Astrocyte (in vitro differentiated cells and primary cell): ENCODE measurements around the gene TSR3. TPM values are rescaled to one million over a fixed set of nuclear protein-coding genes. Genes with fewer than 3 reads are reported as not detected.

Experiments
- DNase-seq: peaks from one replicate; pipeline ENCODE4 v3.0.0-alpha.2; 2010; ENCODE audit warnings: low read depth
- FAIRE-seq: peaks from 2 replicates; lab custom pipeline; 2011; peaks lifted over from hg19 to GRCh38; lab: Jason Lieb, UNC
- H2AFZ ChIP-seq: 2 replicates; pipeline ENCODE4 v1.6.0; 2012; ENCODE audit warnings: low read depth, low read length, inconsistent platforms
- H3K27ac ChIP-seq: 2 replicates; pipeline ENCODE4 v1.5.1; 2011; ENCODE audit warnings: low read depth, low read length, inconsistent platforms
- H3K27me3 ChIP-seq: 2 replicates; pipeline ENCODE4 v1.6.0; 2011; ENCODE audit warnings: low read length, inconsistent platforms; ENCODE audit not compliant: insufficient read depth
- H3K36me3 ChIP-seq: 2 replicates; pipeline ENCODE4 v1.5.1; 2011; ENCODE audit warnings: low read length, inconsistent platforms; ENCODE audit not compliant: insufficient read depth
- H3K4me1 ChIP-seq: 2 replicates; pipeline ENCODE4 v1.5.1; 2011; ENCODE audit warnings: low read length, inconsistent platforms; ENCODE audit not compliant: insufficient read depth
- H3K4me2 ChIP-seq: 2 replicates; pipeline ENCODE4 v1.6.0; 2012; ENCODE audit warnings: low read length, inconsistent platforms
- H3K4me3 ChIP-seq: 2 replicates; pipeline ENCODE4 v1.5.1; 2011; ENCODE audit warnings: low read depth, mild to moderate bottlenecking, low read length, inconsistent platforms; ENCODE audit not compliant: insufficient read depth
- H3K79me2 ChIP-seq: 2 replicates; pipeline ENCODE4 v1.6.0; 2012; ENCODE audit warnings: mild to moderate bottlenecking, low read length, inconsistent platforms; ENCODE audit not compliant: insufficient read depth
- H3K9ac ChIP-seq: 2 replicates; pipeline ENCODE4 v1.6.0; 2012; ENCODE audit warnings: mild to moderate bottlenecking, low read length, inconsistent platforms
- H3K9me3 ChIP-seq: 2 replicates; pipeline ENCODE4 v1.5.1; 2012; ENCODE audit warnings: low read depth, mild to moderate bottlenecking, low read length, inconsistent platforms; ENCODE audit not compliant: insufficient read depth
- H4K20me1 ChIP-seq: 2 replicates; pipeline ENCODE4 v1.6.0; 2012; ENCODE audit warnings: low read length, inconsistent platforms; ENCODE audit not compliant: insufficient read depth
- H3K27ac Mint-ChIP-seq: one replicate; pipeline ENCODE4 v1.8.0; 2021; ENCODE audit warnings: mild to moderate bottlenecking, mixed read lengths; ENCODE audit not compliant: unreplicated experiment
- H3K27me3 Mint-ChIP-seq: one replicate; pipeline ENCODE4 v1.8.0; 2021; ENCODE audit warnings: low read depth, mixed read lengths; ENCODE audit not compliant: unreplicated experiment
- H3K36me3 Mint-ChIP-seq: one replicate; pipeline ENCODE4 v1.8.0; 2021; ENCODE audit warnings: low read depth, mixed read lengths; ENCODE audit not compliant: unreplicated experiment
- H3K4me1 Mint-ChIP-seq: one replicate; pipeline ENCODE4 v1.8.0; 2021; ENCODE audit warnings: low read depth, mixed read lengths; ENCODE audit not compliant: unreplicated experiment
- H3K4me3 Mint-ChIP-seq: one replicate; pipeline ENCODE4 v1.8.0; 2021; ENCODE audit warnings: mild to moderate bottlenecking, moderate library complexity, mixed read lengths; ENCODE audit not compliant: unreplicated experiment
- H3K9me3 Mint-ChIP-seq: one replicate; pipeline ENCODE4 v1.8.0; 2021; ENCODE audit warnings: mild to moderate bottlenecking, mixed read lengths; ENCODE audit not compliant: unreplicated experiment
- CTCF ChIP-seq: IDR thresholded peaks from 2 replicates; pipeline ENCODE4 v1.5.1; 2011; ENCODE audit warnings: low read depth, mild to moderate bottlenecking, inconsistent platforms, low read length, moderate library complexity; ENCODE audit not compliant: insufficient read depth
- EZH2 ChIP-seq: IDR thresholded peaks from 2 replicates; pipeline ENCODE4 v1.6.1; 2012; ENCODE audit warnings: mild to moderate bottlenecking, low read length, inconsistent platforms; ENCODE audit not compliant: insufficient read depth
- total RNA-seq: library from RNA; stranded (reverse); gene quantifications from 2 replicates; pipeline ENCODE4 v1.2.1, GENCODE V29; 2021

Gene TSR3
- total RNA-seq, 1 donor from 2014 or later = 63.3 TPM

- no peaks in the 10 kb centered on the region for H3K79me2 ChIP-seq
- no peak overlapping the region for H3K4me2 ChIP-seq
- no peaks in the 10 kb centered on the region for H3K27me3 ChIP-seq
- Mint-ChIP-seq H3K27ac (no peak overlapping the region), H3K36me3 (peaks cover 14% of the 10 kb centered on the region), H3K4me3 (no peak overlapping the region), H3K4me1 (no peaks in the 10 kb centered on the region), H3K27me3 (no peaks in the 10 kb centered on the region), H3K9me3 (no peaks in the 10 kb centered on the region)
- no peak for DNase-seq
- no peak overlapping the region for H2AFZ ChIP-seq
- H3K27ac ChIP-seq = no peak overlapping the region
- FAIRE-seq = no peak
- no peak for TF ChIP-seq EZH2
- TF ChIP-seq CTCF = no peak
- H4K20me1 ChIP-seq = no peaks in the 10 kb centered on the region
- no peaks in the 10 kb centered on the region for H3K4me1 ChIP-seq
- no peaks in the 10 kb centered on the region for H3K9me3 ChIP-seq
- H3K9ac ChIP-seq = no peak overlapping the region
- H3K36me3 ChIP-seq = no peaks in the 10 kb centered on the region
- H3K4me3 ChIP-seq = no peak overlapping the region
Measured at GRCh38 chr16:1387331-1387730, 35.7 kb upstream of the TSR3 start.

- H3K4me1 ChIP-seq = no peaks in the 10 kb centered on the region
- no peaks in the 10 kb centered on the region for H3K9me3 Mint-ChIP-seq
- H3K27ac Mint-ChIP-seq = no peak overlapping the region
- no peaks in the 10 kb centered on the region for H3K4me1 Mint-ChIP-seq
- no peaks in the 10 kb centered on the region for H3K36me3 ChIP-seq
- no peak overlapping the region for H3K4me3 Mint-ChIP-seq
- no peaks in the 10 kb centered on the region for H3K79me2 ChIP-seq
- FAIRE-seq (no peak), DNase-seq (no peak)
- no peak overlapping the region for H3K4me3 ChIP-seq
- TF ChIP-seq EZH2 (no peak), CTCF (no peak)
- no peaks in the 10 kb centered on the region for H4K20me1 ChIP-seq
- no peak overlapping the region for H3K27ac ChIP-seq
- H3K9ac ChIP-seq = no peak overlapping the region
- no peak overlapping the region for H3K4me2 ChIP-seq
- H2AFZ ChIP-seq = no peak overlapping the region
- no peaks in the 10 kb centered on the region for H3K27me3 Mint-ChIP-seq
- H3K36me3 Mint-ChIP-seq = peaks cover 7% of the 10 kb centered on the region
- no peaks in the 10 kb centered on the region for H3K9me3 ChIP-seq
- H3K27me3 ChIP-seq = no peaks in the 10 kb centered on the region
Measured at GRCh38 chr16:1385232-1385631, 33.6 kb upstream of the TSR3 start.

GRCh38 chr16:1383556-1383955 lies 31.9 kb upstream of the TSR3 start:
- Histone ChIP-seq H3K4me2 (no peak overlapping the region), H3K27me3 (no peaks in the 10 kb centered on the region), H3K9me3 (no peaks in the 10 kb centered on the region), H3K27ac (no peak overlapping the region), H4K20me1 (peaks cover 2% of the 10 kb centered on the region), H3K36me3 (no peaks in the 10 kb centered on the region), H3K4me1 (peaks cover 8% of the 10 kb centered on the region), H3K9ac (no peak overlapping the region), H3K4me3 (no peak overlapping the region), H3K79me2 (peaks cover 2% of the 10 kb centered on the region), H2AFZ (no peak overlapping the region)
- H3K27me3 Mint-ChIP-seq = peaks cover 2% of the 10 kb centered on the region
- peaks cover 7% of the 10 kb centered on the region for H3K36me3 Mint-ChIP-seq
- FAIRE-seq = no peak
- no peak for TF ChIP-seq CTCF
- no peak for TF ChIP-seq EZH2
- no peak overlapping the region for H3K27ac Mint-ChIP-seq
- H3K9me3 Mint-ChIP-seq = no peaks in the 10 kb centered on the region
- H3K4me1 Mint-ChIP-seq = no peaks in the 10 kb centered on the region
- H3K4me3 Mint-ChIP-seq = no peak overlapping the region
- DNase-seq = no peak
